GM12878 (cell line): ENCODE data around the gene MCFD2. TPM values are rescaled to one million over a fixed set of nuclear protein-coding genes. Genes with fewer than 3 reads are reported as not detected.

Source experiments
- CHD2 ChIP-seq: IDR thresholded peaks from 2 replicates; pipeline ENCODE4 v1.6.1; 2011; ENCODE audit warnings: low read depth, low read length, improper control_type of control experiment, borderline replicate concordance
- EZH2 ChIP-seq: IDR thresholded peaks from 2 replicates; pipeline ENCODE4 v1.6.1; 2012; ENCODE audit warnings: low read depth, mild to moderate bottlenecking, control low read depth, inconsistent platforms, low read length, borderline replicate concordance; ENCODE audit not compliant: control insufficient read depth
- HDGF ChIP-seq: fragments of 450-650 bp; IDR thresholded peaks from 2 replicates; pipeline ENCODE4 v1.6.1; 2016; ENCODE audit warnings: antibody characterized with exemption
- IKZF2 ChIP-seq, 2 experiments: fragments of 450-650 bp; IDR thresholded peaks; 2 replicates each; pipeline ENCODE4 v1.6.1; 2017; ENCODE audit warnings: mild to moderate bottlenecking in 2 of 2, moderate library complexity in 2 of 2
- LARP7 ChIP-seq: fragments of 450-650 bp; IDR thresholded peaks from 2 replicates; pipeline ENCODE4 v1.6.1; 2017; ENCODE audit warnings: mild to moderate bottlenecking
- MAX ChIP-seq: IDR thresholded peaks from 2 replicates; pipeline ENCODE4 v1.6.1; 2012; ENCODE audit warnings: low read depth, low read length, improper control_type of control experiment
- NBN ChIP-seq: fragments of 450-650 bp; IDR thresholded peaks from 2 replicates; pipeline ENCODE4 v1.6.1; 2016
- NFXL1 ChIP-seq: fragments of 450-650 bp; IDR thresholded peaks from 2 replicates; pipeline ENCODE4 v1.6.1; 2017; ENCODE audit warnings: antibody characterized with exemption, mild to moderate bottlenecking, borderline replicate concordance
- PAX5 ChIP-seq: IDR thresholded peaks from 2 replicates; pipeline ENCODE4 v1.6.1; 2011; ENCODE audit warnings: low read depth, low read length, borderline replicate concordance
- PBX3 ChIP-seq: IDR thresholded peaks from 2 replicates; pipeline ENCODE4 v1.6.1; 2011; ENCODE audit warnings: mild to moderate bottlenecking, low read depth, low read length, moderate library complexity; ENCODE audit not compliant: insufficient replicate concordance
- POU2F2 ChIP-seq: IDR thresholded peaks from 3 replicates; pipeline ENCODE4 v1.6.1; 2011; ENCODE audit warnings: low read depth, mild to moderate bottlenecking, low read length, borderline replicate concordance
- RB1 ChIP-seq: fragments of 450-650 bp; formaldehyde crosslinking; IDR thresholded peaks from 2 replicates; pipeline ENCODE4 v1.6.1; 2017; ENCODE audit warnings: mild to moderate bottlenecking, borderline replicate concordance
- SMARCA5 ChIP-seq: fragments of 450-650 bp; IDR thresholded peaks from 2 replicates; pipeline ENCODE4 v1.6.1; 2017; ENCODE audit warnings: mild to moderate bottlenecking
- SREBF1 ChIP-seq: IDR thresholded peaks from 2 replicates; pipeline ENCODE4 v1.6.1; 2012; ENCODE audit warnings: mild to moderate bottlenecking, low read length
- STAT3 ChIP-seq: IDR thresholded peaks from 2 replicates; pipeline ENCODE4 v1.6.1; 2011; ENCODE audit warnings: low read depth, low read length, improper control_type of control experiment
- TCF12 ChIP-seq: IDR thresholded peaks from 2 replicates; pipeline ENCODE4 v1.6.1; 2011; ENCODE audit warnings: low read depth, mild to moderate bottlenecking, low read length
- polyA plus RNA-seq, 11 experiments: library from polyadenylated mRNA; depleted of rRNA in 4 of 11; unstranded in 6 of 11; stranded (reverse) in 5 of 11; fragments of >200 nt; fragmentation: Nextera tagmentation in 4 of 11; fragmentation: Illumina TruSeq in 1 of 11; extraction: Ambion mirVana in 4 of 11; extraction: Trizol in 1 of 11; gene quantifications; 1 replicate in 1 of 11; 2 replicates in 10 of 11; pipeline versions ENCODE4 v1.2.1 to v1.2.3, GENCODE V29; 2011 to 2016; ENCODE audit warnings: inconsistent platforms in 2 of 11, missing spikeins in 2 of 11, low read depth in 1 of 11
- total RNA-seq, 4 experiments: library from RNA; depleted of rRNA in 3 of 4; stranded (reverse); fragments of >200 nt in 3 of 4; fragmentation: Illumina TruSeq in 1 of 4; extraction: Trizol in 1 of 4; gene quantifications; 2 replicates each; pipeline versions ENCODE4 v1.2.1 to v1.2.3, GENCODE V29; 2013 to 2021

The MCFD2 gene
- total and polyA plus RNA-seq, 10 of the 15 experiments (the other 5 are each of a cell fraction or from before 2014, with no cell fraction given) = 35.0 to 57.3 (median 40.3) TPM

- TF ChIP-seq SREBF1 = no peak
- no peak for TF ChIP-seq SMARCA5
- 0 out of 2 replicates have a peak, but pooled peaks have one; percentile 20 for TF ChIP-seq HDGF
- no peak for TF ChIP-seq IKZF2 (IDR thresholded peaks at IDR 0.05)
- TF ChIP-seq CHD2 = no peak
- no peak for TF ChIP-seq TCF12
- TF ChIP-seq POU2F2 = no peak
- TF ChIP-seq STAT3 = no peak
- TF ChIP-seq RB1 = no peak
- TF ChIP-seq NFXL1 = no peak
- TF ChIP-seq MAX = no peak
- 0 out of 2 replicates have a peak, but pooled peaks have one; percentile 17 for TF ChIP-seq LARP7
- TF ChIP-seq EZH2 = no peak
- no peak; the same call in 1 of the 2 replicates for TF ChIP-seq NBN
- no peak for TF ChIP-seq PAX5
- no peak for TF ChIP-seq PBX3
Observed at GRCh38 chr2:46915281-46915810, at the start of gene MCFD2 (continued).
